ENCODE measurements around the gene SLC38A2.

DNA sequence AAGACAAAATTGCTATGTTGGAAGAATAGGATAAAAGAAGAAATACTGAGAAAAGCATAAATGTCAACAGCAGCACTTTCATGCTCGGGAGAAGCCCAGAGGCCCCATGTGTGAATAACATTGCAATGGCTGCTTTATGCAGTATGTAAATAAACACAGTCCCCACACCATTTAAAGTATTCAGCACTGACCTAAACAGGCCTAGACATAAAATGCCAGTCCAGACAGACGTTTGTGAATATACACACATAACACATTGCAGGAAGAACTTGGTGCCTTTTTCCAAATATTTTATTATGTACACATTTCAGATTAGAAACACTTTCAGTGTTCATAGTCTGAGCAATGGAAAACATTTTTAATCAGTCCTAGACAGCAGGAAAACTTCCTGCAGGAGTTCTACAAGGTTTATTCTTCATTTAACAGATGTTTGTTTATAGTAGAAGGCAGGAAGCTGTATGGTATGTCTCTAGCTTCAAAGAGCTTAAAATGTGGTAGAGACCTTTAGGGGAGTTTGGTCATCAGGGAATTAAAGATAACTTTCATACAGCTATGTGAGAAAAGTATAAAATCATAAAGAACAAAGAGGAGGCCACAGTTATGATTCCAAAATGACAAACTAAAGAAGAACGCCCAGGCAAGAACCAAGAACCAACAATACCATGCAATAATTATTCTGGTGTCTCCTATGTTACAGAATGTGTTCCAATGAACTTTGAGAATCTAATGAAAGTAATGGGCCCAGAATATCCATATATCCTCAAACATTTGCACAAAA is 30.6 kb upstream of the SLC38A2 start:
- TF ChIP-seq CTCF (IDR thresholded peaks at IDR 0.05; ENCODE audit: borderline replicate concordance, extremely low read depth, low read length, poor library complexity, severe bottlenecking) = no peak
- TF ChIP-seq EZH2 (IDR thresholded peaks at IDR 0.05; ENCODE audit: borderline replicate concordance, low read depth, low read length, severe bottlenecking) = no peak
